ENCODE data around the gene PDXDC1. TPM values are rescaled to one million over a fixed set of nuclear protein-coding genes. Genes with fewer than 3 reads are reported as not detected.
"Not testable (repeated sequence)": the region's sequence is repeated elsewhere in the genome, so short reads cannot be mapped to it uniquely, and the experiment has no call there.

Gene PDXDC1
- total RNA-seq, 1 donor from 2014 or later: 55.5 TPM

DNA sequence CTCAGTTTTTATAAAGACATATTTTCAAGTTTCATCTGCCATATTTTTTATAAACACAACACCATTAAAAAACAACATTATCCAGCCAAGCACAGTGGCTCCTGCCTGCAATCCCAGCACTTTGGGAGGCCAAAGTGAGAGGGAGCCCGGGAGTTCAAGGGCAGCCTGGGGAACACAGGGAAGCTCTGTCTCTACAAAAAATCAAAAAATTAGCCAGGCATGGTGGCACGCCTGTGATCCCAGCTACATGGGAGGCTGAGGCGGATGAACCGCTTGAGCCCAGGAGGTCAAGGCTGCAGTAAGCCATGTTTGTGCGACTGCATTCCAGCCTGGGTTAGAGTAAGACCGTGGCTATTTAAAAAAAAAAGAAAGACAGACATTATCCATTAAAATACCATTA lies 98.3 kb downstream of the PDXDC1 start:
- no peak for DNase-seq (ENCODE audit: low read depth)
- H3K36me3 ChIP-seq (ENCODE audit: control insufficient read depth, insufficient read depth, low read length): no peaks in the 10 kb centered on the region

DNA sequence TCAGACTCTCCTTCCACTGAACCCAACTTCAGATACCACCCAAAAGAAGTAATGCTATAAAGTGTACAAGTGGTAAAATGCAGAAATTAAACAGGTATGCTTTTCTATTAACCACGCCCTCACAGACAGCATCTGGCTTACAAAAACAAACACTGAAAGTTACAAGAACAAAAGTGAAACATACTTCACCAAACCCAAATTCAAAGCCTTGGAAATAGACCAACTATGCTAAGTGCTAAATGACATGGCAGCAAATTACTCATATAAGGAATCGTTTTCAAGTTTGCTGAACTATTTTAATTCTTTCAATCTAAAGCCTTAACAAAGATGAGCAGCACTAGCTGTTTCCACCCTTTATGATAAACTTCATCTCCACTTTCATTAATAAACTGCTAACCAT lies 101.3 kb downstream of the PDXDC1 start:
- not testable (repeated sequence) for H3K36me3 ChIP-seq (ENCODE audit: control insufficient read depth, insufficient read depth, low read length); H3K27me3 ChIP-seq (ENCODE audit: control insufficient read depth, insufficient read depth, low read length); DNase-seq (ENCODE audit: low read depth); H3K4me3 ChIP-seq (ENCODE audit: low read depth, low read length)

More for the DNA sequence above, 98.3 kb downstream of the PDXDC1 start:
- Histone ChIP-seq H3K4me3 (ENCODE audit: low read depth, low read length) (no peak overlapping the region), H3K27me3 (ENCODE audit: control insufficient read depth, insufficient read depth, low read length) (no peaks in the 10 kb centered on the region)
- TF ChIP-seq, protein P1, sequence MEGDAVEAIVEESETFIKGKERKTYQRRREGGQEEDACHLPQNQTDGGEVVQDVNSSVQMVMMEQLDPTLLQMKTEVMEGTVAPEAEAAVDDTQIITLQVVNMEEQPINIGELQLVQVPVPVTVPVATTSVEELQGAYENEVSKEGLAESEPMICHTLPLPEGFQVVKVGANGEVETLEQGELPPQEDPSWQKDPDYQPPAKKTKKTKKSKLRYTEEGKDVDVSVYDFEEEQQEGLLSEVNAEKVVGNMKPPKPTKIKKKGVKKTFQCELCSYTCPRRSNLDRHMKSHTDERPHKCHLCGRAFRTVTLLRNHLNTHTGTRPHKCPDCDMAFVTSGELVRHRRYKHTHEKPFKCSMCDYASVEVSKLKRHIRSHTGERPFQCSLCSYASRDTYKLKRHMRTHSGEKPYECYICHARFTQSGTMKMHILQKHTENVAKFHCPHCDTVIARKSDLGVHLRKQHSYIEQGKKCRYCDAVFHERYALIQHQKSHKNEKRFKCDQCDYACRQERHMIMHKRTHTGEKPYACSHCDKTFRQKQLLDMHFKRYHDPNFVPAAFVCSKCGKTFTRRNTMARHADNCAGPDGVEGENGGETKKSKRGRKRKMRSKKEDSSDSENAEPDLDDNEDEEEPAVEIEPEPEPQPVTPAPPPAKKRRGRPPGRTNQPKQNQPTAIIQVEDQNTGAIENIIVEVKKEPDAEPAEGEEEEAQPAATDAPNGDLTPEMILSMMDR (IDR thresholded peaks at IDR 0.05; ENCODE audit: insufficient read depth, low read length, poor library complexity, severe bottlenecking): no peak

DNA sequence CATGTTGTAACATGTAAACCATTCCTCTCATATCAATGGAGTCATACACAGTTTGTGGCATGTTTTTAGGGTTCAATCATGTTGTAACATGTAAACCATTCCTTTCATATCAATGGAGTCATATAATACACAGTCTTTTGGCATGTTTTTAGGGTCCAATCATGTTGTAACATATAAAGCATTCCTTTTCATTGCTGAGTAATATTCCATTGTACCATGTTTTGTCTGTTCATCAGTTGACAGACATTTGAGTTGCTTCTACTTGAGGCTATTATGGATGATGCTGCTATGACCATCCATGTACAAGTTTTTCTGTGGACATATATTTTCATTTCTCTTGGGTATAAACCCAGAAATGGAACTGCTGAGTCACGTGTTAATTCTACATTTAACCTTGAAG lies 106.1 kb downstream of the PDXDC1 start:
- H3K27me3 ChIP-seq (ENCODE audit: control insufficient read depth, insufficient read depth, low read length); DNase-seq (ENCODE audit: low read depth); H3K4me3 ChIP-seq (ENCODE audit: low read depth, low read length); H3K36me3 ChIP-seq (ENCODE audit: control insufficient read depth, insufficient read depth, low read length): not testable (repeated sequence)

DNA sequence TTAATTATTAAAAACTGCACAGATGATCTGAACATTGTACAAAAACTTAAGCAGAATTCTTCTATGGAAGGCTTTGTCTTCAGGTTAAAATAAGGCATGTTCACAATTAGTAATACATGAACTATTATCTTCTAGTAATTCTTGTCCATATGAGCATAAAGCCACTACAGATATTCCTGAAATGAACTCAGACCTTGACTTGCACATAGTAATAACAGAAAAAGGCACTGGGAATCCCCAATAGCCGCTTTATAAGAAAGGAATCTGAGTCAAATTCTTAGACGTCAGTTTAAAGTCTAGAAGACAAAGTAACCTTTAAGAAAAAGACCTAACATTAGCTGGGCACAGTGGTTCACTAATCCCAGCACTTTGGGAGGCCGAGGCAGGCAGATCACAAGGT lies 108.0 kb downstream of the PDXDC1 start:
- not testable (repeated sequence) for DNase-seq (ENCODE audit: low read depth); H3K36me3 ChIP-seq (ENCODE audit: control insufficient read depth, insufficient read depth, low read length); H3K4me3 ChIP-seq (ENCODE audit: low read depth, low read length); H3K27me3 ChIP-seq (ENCODE audit: control insufficient read depth, insufficient read depth, low read length)

DNA sequence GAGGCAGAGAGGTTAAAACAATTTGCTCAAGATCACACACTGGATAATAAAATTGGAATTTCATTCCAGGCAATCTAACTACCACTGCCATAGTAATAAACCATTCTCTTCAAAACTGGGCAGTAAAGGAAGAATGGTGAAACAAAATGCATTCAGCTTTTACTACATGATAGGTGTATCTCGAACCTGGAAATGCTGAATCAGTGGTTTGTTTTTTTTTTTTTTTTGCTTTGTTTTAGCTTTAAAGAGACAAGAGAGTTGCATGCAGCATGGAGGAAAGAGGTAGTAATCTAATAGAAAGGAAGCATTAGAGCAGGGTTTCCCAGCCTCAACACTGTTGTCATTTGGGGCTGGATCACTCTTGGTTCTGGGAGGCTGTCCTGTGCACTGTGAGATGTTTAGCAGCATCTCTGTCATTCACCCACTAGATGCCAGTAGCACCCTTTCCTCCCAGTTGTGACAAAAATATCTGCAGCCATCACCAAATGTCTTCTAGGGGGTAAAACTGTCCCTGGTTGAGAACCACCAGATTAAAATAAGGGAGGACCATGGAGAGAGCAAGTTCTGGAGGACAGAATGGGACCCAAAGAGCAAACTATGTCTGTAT lies 115.9 kb downstream of the PDXDC1 start:
- not testable (repeated sequence) for H3K27me3 ChIP-seq (ENCODE audit: control insufficient read depth, insufficient read depth, low read length)

DNA sequence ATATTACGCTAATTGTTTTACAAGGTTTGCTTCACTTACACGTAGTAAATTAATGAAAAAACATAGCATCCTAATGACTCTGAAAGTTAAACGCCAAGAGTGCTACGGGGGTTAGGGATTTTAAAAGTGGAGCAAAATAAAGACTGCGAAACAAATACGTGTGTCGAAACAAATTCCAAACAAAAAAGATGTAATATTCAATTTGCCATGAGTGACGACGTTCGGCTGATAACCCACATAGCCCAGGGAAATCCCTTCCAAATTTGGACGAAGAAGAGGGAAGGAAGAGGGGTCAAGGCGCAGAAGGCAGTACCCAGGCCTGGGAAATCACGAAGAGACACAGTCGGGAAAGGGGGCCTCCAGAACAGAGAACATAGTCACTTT lies 118.7 kb downstream of the PDXDC1 start:
- DNase-seq (ENCODE audit: low read depth); H3K36me3 ChIP-seq (ENCODE audit: control insufficient read depth, insufficient read depth, low read length); H3K27me3 ChIP-seq (ENCODE audit: control insufficient read depth, insufficient read depth, low read length): not testable (repeated sequence)
- peak overlapping the region; percentile 85 for H3K4me3 ChIP-seq (ENCODE audit: low read depth, low read length)

More for the DNA sequence above, 115.9 kb downstream of the PDXDC1 start:
- not testable (repeated sequence) for H3K36me3 ChIP-seq (ENCODE audit: control insufficient read depth, insufficient read depth, low read length); H3K4me3 ChIP-seq (ENCODE audit: low read depth, low read length); DNase-seq (ENCODE audit: low read depth)

DNA sequence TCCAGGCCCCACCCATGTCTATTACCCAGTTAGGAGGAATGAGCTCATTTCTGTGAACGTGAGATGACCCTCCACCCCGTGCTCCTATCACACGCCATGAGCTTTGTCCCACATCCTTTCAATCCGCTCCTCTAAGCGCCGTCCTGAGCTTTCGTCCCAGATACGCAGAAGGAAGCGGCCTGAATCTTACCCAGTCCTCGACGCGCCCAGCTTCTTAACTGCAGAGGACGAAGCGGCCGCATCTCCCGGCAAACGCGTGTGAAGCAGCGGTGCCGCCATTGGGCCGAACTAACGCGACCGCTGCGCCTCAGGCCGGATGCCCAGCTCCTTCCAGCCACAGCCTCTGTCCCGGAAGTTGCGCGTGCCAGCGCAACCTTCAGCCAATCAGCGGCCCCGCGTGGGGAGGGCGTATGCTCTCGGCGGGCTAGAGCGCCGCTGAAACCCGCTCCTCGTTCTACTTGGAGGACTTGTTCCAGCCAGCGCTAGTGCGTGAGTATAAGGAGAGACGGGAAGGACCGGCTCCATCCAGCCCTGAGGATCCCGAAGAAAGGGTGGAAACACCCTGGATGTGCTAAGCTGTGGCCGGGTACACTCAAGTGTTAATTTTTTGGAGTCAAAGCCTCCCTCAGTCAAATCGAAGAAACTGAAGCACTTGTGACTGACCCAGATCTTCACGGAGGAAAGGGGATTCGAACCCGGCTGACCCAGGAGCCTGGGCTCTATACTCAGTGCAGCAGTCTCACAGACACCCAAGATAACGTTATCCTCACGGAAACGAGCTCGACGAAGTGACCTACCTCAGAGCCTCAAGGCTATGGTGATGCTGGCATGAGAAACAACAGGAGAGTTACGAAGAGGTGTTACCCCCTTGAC lies 119.4 kb downstream of the PDXDC1 start, which contains the start of gene RRN3:
Gene RRN3 (minus strand): TSS at position 318 of the 873 bp plus-strand sequence. CDS start 39 bp downstream, at position 279.
- not testable (repeated sequence) for H3K27me3 ChIP-seq (ENCODE audit: control insufficient read depth, insufficient read depth, low read length); H3K36me3 ChIP-seq (ENCODE audit: control insufficient read depth, insufficient read depth, low read length)
- peak within 1 kb of the TSS; percentile 85 for H3K4me3 ChIP-seq (ENCODE audit: low read depth, low read length)
- DNase-seq (ENCODE audit: low read depth): peak; percentile 65

DNA sequence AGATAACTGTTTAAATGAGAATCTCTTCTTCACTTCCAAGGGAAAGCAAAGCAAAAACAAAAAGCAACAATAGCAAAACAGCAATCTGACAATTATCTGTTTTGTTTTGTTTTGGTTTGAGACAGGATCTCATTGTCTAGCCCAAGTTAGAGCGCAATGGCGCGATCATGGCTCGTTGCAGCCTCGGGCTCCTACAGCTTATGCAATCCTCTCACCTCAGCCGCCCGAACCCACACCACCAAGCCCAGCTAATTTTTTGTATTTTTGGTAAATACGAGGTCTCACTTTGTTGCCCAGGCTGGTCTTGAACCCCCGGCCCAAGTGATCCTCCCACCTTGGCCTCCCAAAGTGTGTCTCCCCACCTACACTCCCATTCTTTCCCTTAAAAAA lies 121.8 kb downstream of the PDXDC1 start:
- H3K4me3 ChIP-seq (ENCODE audit: low read depth, low read length); H3K36me3 ChIP-seq (ENCODE audit: control insufficient read depth, insufficient read depth, low read length); H3K27me3 ChIP-seq (ENCODE audit: control insufficient read depth, insufficient read depth, low read length); DNase-seq (ENCODE audit: low read depth): not testable (repeated sequence)

DNA sequence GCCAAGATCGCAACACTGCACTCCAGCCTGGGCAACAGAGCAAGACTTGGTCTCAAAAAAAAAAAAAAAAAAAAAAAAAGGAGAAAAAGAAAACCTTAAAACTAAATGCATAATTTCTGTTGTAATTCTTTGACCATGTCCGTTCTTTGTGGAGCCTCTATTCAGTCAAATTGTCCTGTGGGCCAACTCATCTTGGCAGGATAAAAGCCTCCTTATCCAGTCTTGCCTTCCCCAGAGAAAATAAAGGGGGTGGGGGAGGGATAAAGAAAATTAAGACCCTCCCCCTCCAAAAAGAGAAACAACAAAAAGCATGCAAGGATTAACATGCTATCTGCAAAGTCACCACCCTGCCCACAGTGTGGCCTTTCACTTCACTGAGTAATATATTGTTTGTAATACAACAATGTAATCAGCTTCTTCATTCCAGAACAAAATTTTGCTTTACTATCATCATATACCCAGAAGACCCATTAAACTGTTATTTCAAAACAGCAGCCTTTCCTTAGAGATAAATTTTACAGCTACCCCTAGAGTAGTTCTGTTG lies 124.6 kb downstream of the PDXDC1 start:
- not testable (repeated sequence) for H3K27me3 ChIP-seq (ENCODE audit: control insufficient read depth, insufficient read depth, low read length); DNase-seq (ENCODE audit: low read depth); H3K4me3 ChIP-seq (ENCODE audit: low read depth, low read length); H3K36me3 ChIP-seq (ENCODE audit: control insufficient read depth, insufficient read depth, low read length)

DNA sequence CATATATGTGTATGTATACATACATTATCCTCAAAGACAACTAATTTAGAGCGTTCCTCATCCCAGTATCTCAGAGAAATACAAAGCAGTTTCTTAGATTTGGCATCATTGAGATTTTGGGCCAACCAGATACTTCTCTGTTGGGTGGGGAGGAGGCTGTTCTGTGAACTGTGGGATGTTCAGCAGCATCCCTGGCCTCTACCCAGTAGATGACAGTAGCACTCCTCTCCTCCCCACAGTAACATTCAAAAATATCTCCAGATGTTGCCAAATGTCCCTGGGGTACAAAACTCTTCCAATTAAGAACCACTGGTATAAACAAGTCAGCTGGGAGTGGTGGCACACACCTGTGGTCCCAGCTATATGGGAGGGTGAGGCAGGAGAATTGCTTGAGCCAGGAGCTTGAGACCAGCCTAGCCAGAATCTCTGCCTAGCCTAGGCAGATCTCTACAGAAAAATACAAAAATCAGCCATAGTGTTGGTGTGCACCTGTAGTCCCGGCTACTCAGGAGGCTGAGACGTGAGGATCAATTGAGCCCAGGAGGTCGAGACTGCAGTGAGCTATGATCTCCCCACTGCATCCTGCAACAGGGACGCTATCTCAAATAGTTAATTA lies 125.7 kb downstream of the PDXDC1 start:
- not testable (repeated sequence) for H3K27me3 ChIP-seq (ENCODE audit: control insufficient read depth, insufficient read depth, low read length); H3K4me3 ChIP-seq (ENCODE audit: low read depth, low read length); H3K36me3 ChIP-seq (ENCODE audit: control insufficient read depth, insufficient read depth, low read length); DNase-seq (ENCODE audit: low read depth)

DNA sequence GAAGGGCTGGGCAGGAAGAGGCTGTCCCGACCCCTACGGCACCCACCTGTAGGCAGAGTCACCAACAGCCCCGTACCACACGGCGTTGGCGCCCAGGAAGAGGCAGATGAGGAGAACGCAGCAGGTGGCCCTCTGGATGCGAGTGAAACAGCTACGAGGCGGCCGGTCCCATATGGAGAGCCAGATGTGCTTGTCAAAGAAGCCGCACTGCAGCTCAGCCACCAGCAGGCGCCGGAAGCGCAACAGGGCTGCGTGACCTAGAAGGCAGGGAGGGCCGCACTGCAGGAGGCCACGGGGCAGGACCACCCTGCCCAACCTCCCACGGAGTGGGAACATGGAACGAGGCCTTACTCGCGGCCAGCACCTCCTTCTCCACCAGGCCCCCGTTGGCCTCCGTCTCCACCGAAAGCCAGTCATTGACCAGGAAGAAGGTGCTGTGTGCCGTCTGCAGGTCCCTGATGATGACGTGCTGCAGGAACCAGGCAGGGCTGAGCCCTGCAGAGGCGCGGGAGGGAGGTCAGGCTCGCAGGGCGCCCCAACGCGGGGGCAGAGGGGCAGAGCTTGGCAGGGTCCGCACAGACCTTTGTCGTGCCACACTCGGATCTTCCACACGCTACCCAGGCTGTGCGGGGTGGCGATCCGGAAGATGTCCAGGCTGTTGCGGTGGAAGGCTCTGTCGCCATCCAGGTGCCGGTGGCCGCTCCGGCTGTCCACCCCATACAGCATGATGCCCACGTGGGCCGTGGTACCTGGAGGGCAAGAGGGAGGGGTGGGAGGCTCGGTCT lies 153.0 kb downstream of the PDXDC1 start:
- DNase-seq (ENCODE audit: low read depth); H3K27me3 ChIP-seq (ENCODE audit: control insufficient read depth, insufficient read depth, low read length); H3K36me3 ChIP-seq (ENCODE audit: control insufficient read depth, insufficient read depth, low read length); H3K4me3 ChIP-seq (ENCODE audit: low read depth, low read length): not testable (repeated sequence)

DNA sequence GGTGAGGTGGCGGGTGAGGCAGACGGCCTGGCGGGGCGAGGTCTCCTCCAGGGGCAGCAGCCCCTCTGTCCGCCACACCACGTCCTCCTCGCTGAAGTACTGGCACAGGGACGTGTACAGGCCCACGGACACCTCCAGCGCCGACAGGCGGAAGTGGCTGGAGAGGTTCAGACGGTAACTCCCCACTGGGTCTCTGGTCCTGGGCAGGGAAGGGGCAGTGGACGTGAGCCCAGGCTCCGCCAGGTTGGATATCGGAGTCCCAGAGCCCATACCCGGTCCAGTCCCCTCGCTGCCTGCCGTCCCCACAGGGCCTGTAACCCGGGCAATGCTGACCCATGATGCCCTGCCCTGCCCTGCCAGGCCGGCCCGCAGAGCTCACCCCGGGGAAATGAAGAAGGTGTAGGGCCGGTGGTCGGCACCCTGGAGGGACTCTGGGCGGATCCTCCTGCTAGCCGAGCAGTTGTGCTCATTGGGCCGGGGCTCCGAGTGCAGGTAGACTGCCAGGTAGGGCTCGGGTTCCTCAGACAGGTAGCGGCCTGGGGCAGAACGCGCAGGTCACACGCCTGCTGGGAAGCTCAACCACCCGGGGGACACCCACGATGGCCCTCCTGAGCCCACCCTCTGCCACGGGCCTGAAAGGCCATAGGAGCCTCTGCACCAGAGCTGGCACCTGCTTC lies 155.6 kb downstream of the PDXDC1 start:
- not testable (repeated sequence) for H3K36me3 ChIP-seq (ENCODE audit: control insufficient read depth, insufficient read depth, low read length); DNase-seq (ENCODE audit: low read depth); H3K4me3 ChIP-seq (ENCODE audit: low read depth, low read length)

More for the DNA sequence above, 155.6 kb downstream of the PDXDC1 start:
- not testable (repeated sequence) for H3K27me3 ChIP-seq (ENCODE audit: control insufficient read depth, insufficient read depth, low read length)

All from kidney epithelial cell (primary cell).